ENCODE data around the gene ITGA7.

DNA sequence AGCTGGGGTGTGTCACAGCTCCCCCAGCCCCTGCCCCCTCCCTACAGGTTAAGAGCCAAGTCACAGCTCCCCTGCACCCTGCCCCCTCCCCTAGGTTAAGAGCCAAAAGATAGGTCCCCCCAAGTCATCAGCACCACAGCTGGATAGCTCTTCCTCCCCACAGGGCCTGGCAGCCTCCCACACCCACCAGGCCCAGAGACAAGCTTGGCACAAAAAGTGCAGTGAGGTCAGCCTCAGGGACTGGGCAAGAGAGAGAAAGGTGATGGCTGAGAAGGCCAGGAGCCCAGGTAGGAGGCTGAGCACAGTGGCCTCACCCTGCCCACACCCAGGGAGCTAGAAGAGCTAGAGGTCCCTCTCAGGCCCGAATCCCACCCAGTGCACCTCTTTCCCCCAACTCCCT, 8.7 kb downstream of the ITGA7 start:
- no peak for TF ChIP-seq CTCF (IDR thresholded peaks at IDR 0.05)
- no peak for TF ChIP-seq ZFX (IDR thresholded peaks at IDR 0.05; ENCODE audit: borderline replicate concordance)
